Ovary (tissue), 9 donors: ENCODE data around the gene SOX18. TPM values are rescaled to one million over a fixed set of nuclear protein-coding genes. Genes with fewer than 3 reads are reported as not detected.

Source experiments
- DNase-seq, 5 donors: peaks; one replicate each; pipeline ENCODE4 v3.0.0-alpha.2; 2019 to 2020
- H3K27ac ChIP-seq, 2 donors: fragments of 200-600 bp; one replicate each; pipeline versions ENCODE4 v1.5.1 to v1.8.0; 2019 to 2022
- H3K27me3 ChIP-seq: fragments of 200-600 bp; one replicate; pipeline ENCODE4 v1.8.0; 2022
- H3K36me3 ChIP-seq: fragments of 200-600 bp; sonication (generic); one replicate; pipeline ENCODE4 v1.5.1; 2019
- H3K4me1 ChIP-seq: one replicate; pipeline ENCODE4 v1.8.1; 2013; ENCODE audit warnings: mild to moderate bottlenecking, moderate library complexity; ENCODE audit not compliant: insufficient read depth
- H3K4me3 ChIP-seq: fragments of 200-600 bp; sonication (generic); one replicate; pipeline ENCODE4 v1.5.1; 2017
- H3K9me3 ChIP-seq, 2 donors: fragments of 200-600 bp in 1 of 2; sonication (generic) in 1 of 2; one replicate each; pipeline versions ENCODE4 v1.5.1 to v1.8.1; 2013 to 2019; ENCODE audit warnings: mild to moderate bottlenecking in 1 of 2, moderate library complexity in 1 of 2
- EP300 ChIP-seq: sonication (generic); formaldehyde crosslinking; IDR thresholded peaks from one replicate; pipeline ENCODE4 v1.6.1; 2017; ENCODE audit warnings: antibody characterized with exemption
- POLR2A ChIP-seq: fragments of 450-650 bp; IDR thresholded peaks from one replicate; pipeline ENCODE4 v1.6.1; 2017; ENCODE audit warnings: antibody characterized with exemption, mild to moderate bottlenecking, moderate library complexity
- WGBS, 3 donors: extraction: QIAGEN DNeasy Blood & Tissue Kit in 1 of 3; methylation state at CpG; one replicate each; pipeline versions ENCODE4 v1.1.5 to v1.1.7; 2013 to 2017; 5-methylcytosine and 5-hydroxymethylcytosine counted together
- intact Hi-C, 4 donors: fragments of 100-400 bp; cut with DNase I; formaldehyde crosslinking; loops; one replicate each; pipeline versions ENCODE4 v1.11.0 to v1.15.1; 2022 to 2023
- polyA plus RNA-seq, 2 donors: library from polyadenylated mRNA; stranded (reverse); fragments of 200-250 nt in 1 of 2; fragments of 350-450 nt in 1 of 2; fragmentation: Illumina TruSeq in 1 of 2; extraction: RNeasy Lipid Tissue Mini Kit (QIAGEN cat#74804) in 1 of 2; gene quantifications; one replicate each; pipeline ENCODE4 v1.2.3, GENCODE V29; 2013 to 2014
- total RNA-seq, 7 donors: library from RNA; depleted of rRNA in 2 of 7; stranded (reverse); fragments of >200 nt in 2 of 7; fragmentation: NEBNext Ultra II Directional in 3 of 7; extraction: Animal tissue kit (Norgen Biotek cat#: 25700) in 3 of 7; gene quantifications; one replicate each; pipeline versions ENCODE4 v1.1.0 to v1.2.4, GENCODE V29; 2016 to 2023
- TF ChIP-seq, protein P1 (sequence below), 3 donors: fragments of 450-650 bp in 2 of 3; fragments of 200-600 bp in 1 of 3; IDR thresholded peaks; one replicate each; pipeline versions ENCODE4 v1.5.1 to v1.8.0; 2016 to 2022; ENCODE audit warnings: antibody characterized with exemption in 3 of 3, mild to moderate bottlenecking in 1 of 3
- donor health status: DM: no; HTN: no; CAD: no; lungs with moderate emphysema.
- donor health status: DM: no; HTN: no; CAD: no.
- donor health status: Bipolar disorder and iron deficiency.
- donor health status: DM: yes; HTN: yes; CAD: no.
- donor health status: DM: no; HTN: no; CAD: no.
- donor health status: DM: yes; HTN: yes; CAD: no.

SOX18 gene
- total and polyA plus RNA-seq, 9 donors: 2.0 to 63.8 (median 12.8) TPM

DNA sequence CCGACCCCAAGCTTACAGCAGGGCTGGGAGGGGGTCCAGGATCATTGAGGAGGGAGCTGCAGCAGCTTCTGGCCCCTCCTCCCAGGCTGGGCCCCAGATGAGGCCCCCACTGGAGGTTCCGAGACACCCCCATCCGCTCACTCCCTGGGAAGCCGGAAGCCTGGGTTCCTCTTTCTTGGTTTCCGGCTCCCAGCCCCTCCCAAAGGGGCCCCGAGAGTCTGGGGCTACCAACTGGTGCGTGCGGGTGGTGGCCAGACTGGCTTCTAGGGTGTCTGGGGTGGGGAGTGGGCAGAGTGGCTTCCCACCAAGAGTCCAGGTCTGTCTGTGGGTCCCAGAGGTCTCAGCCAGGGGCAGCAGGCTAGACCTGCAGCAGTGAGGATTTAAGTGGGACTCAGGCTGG is 27.7 kb upstream of the SOX18 start:
- no peak overlapping the region for H3K27ac ChIP-seq
- intact Hi-C loops: no loop called here
- no peak for DNase-seq
- WGBS, 3 donors: 75 to 94% (median 89%) methylated on average over 5 to 8 of the region's 8 CpGs
- H3K27me3 ChIP-seq: no peaks in the 10 kb centered on the region
- no peak overlapping the region for H3K4me3 ChIP-seq
- TF ChIP-seq, protein P1, sequence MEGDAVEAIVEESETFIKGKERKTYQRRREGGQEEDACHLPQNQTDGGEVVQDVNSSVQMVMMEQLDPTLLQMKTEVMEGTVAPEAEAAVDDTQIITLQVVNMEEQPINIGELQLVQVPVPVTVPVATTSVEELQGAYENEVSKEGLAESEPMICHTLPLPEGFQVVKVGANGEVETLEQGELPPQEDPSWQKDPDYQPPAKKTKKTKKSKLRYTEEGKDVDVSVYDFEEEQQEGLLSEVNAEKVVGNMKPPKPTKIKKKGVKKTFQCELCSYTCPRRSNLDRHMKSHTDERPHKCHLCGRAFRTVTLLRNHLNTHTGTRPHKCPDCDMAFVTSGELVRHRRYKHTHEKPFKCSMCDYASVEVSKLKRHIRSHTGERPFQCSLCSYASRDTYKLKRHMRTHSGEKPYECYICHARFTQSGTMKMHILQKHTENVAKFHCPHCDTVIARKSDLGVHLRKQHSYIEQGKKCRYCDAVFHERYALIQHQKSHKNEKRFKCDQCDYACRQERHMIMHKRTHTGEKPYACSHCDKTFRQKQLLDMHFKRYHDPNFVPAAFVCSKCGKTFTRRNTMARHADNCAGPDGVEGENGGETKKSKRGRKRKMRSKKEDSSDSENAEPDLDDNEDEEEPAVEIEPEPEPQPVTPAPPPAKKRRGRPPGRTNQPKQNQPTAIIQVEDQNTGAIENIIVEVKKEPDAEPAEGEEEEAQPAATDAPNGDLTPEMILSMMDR (IDR thresholded peaks at IDR 0.05): no peak
- no peak for TF ChIP-seq EP300
- no peak for TF ChIP-seq POLR2A
- H3K9me3 ChIP-seq: no peaks in the 10 kb centered on the region
- no peaks in the 10 kb centered on the region for H3K4me1 ChIP-seq
- no peaks in the 10 kb centered on the region for H3K36me3 ChIP-seq

DNA sequence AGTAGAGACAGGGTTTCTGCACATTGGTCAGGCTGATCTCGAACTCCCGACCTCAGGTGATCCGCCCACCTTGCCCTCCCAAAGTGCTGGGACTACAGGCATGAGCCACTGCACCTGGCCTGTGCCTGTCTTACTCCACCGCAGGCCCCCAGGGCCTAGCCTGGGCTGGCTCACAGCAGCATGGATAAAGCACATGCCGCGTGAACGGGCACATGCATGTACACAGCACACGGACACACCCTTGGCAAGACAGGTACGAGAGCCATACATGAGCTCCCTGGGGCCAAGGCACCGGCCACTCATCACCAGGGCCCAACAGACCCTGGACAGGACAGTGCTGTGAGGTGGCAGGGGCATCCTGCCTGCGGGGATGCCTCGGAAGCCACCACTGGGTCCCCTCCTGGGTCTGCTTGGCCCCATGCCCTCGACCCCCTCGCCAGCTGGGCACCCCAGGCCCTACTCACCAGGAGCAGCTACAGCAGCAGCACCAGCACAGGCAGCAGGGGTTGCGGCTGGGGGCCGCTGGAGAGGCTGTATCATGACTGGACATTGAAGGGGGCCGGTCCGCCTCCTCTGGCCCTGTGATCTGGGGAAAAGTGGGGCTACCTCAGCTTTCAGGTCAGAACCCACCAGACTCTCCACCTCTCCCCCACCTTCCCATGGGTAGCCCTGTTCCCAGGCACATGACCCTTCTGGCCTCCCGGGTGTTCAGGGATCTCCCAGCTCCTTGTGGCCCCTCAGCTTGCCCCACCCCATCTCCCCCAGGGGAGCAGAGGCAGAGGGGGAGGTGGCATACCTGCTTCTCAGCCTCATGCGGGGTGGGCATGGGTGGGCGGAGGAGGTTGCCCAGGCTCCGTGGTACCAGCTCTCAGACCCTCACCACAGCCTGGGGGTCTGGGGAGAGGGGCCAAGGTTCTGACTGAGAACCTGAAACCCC is 26.9 kb upstream of the SOX18 start:
- TF ChIP-seq POLR2A: no peak
- TF ChIP-seq EP300: no peak
- TF ChIP-seq, protein P1 (IDR thresholded peaks at IDR 0.05): no peak
- WGBS, 3 donors: 94 to 95% (median 94%) methylated on average over 19 to 22 of the region's 22 CpGs

DNA sequence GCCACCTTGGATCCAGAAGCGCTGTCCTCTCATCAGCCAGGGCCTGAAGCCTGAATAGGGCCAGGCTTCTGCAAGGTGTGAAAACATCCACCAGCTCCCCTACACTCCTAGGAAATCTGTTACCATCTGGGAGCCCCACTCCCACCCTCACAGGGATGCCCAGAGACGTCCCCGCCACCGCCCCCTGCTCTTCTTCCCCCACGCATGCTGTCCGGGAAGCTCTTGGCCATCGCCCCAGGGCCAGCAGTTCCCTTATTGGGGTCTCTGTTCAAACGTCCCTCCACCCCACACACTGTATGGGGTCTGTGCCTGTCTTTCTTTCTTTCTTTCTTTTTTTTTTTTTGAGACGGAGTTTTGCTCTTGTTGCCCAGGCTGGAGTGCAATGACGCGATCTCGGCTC is 26.1 kb upstream of the SOX18 start:
- DNase-seq: no peak
- no peak overlapping the region for H3K4me3 ChIP-seq
- TF ChIP-seq, protein P1 (IDR thresholded peaks at IDR 0.05): no peak
- no peak for TF ChIP-seq POLR2A
- H3K9me3 ChIP-seq: no peaks in the 10 kb centered on the region
- no peaks in the 10 kb centered on the region for H3K27me3 ChIP-seq
- WGBS, 3 donors: 86 to 88% (median 87%) methylated on average over 12 of the region's 12 CpGs
- intact Hi-C loops: no loop called here
- H3K36me3 ChIP-seq: no peaks in the 10 kb centered on the region
- no peaks in the 10 kb centered on the region for H3K4me1 ChIP-seq
- H3K27ac ChIP-seq: no peak overlapping the region

More for the DNA sequence above, 26.9 kb upstream of the SOX18 start:
- no peaks in the 10 kb centered on the region for H3K9me3 ChIP-seq
- no peaks in the 10 kb centered on the region for H3K36me3 ChIP-seq
- no peak overlapping the region for H3K4me3 ChIP-seq
- no peaks in the 10 kb centered on the region for H3K4me1 ChIP-seq
- intact Hi-C loops: no loop called here
- no peaks in the 10 kb centered on the region for H3K27me3 ChIP-seq
- H3K27ac ChIP-seq: no peak overlapping the region
- DNase-seq: no peak

DNA sequence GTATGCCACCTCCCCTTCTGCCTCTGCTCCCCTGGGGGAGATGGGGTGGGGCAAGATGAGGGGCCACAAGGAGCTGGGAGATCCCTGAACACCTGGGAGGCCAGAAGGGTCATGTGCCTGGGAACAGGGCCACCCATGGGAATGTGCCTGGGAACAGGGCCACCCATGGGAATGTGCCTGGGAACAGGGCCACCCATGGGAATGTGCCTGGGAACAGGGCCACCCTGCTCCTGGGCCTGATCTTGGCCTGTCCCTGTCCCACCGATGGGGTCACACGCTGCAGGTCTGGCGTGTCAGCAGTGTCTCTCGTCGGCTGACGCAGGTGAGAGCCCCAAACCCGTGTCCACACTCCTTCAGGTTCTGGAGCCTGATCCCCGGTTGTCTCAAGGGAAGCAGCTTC is 25.5 kb upstream of the SOX18 start:
- no peaks in the 10 kb centered on the region for H3K4me1 ChIP-seq
- no peak for DNase-seq
- intact Hi-C loops: no loop called here
- no peaks in the 10 kb centered on the region for H3K36me3 ChIP-seq
- H3K27ac ChIP-seq: no peak overlapping the region
- H3K27me3 ChIP-seq: no peaks in the 10 kb centered on the region
- no peak overlapping the region for H3K4me3 ChIP-seq
- TF ChIP-seq EP300 (no peak), POLR2A (no peak)
- TF ChIP-seq, protein P1 (IDR thresholded peaks at IDR 0.05): no peak
- 86 to 89% (median 87%) methylated on average over 8 of the region's 8 CpGs for WGBS, 3 donors
- H3K9me3 ChIP-seq: no peaks in the 10 kb centered on the region
